ENCODE results near the gene TCHHL1.

TCHHL1 gene

GRCh38 chr1:152089014-152089674 is at the start of gene TCHHL1:
TSS of gene TCHHL1 (minus strand) at chr1:152089064. CDS start at chr1:152088143, 921 bp downstream.
- ATAC-seq (ENCODE audit: low read depth) (no peak), DNase-seq (ENCODE audit: low spot score) (no peak)
- no peaks in the 10 kb centered on the region for H3K9me3 ChIP-seq (ENCODE audit: severe bottlenecking)
- peaks cover 13% of the 10 kb centered on the region for H3K27me3 ChIP-seq (ENCODE audit: insufficient read depth, poor library complexity, severe bottlenecking)
- no peak within 1 kb of the TSS for H3K4me3 ChIP-seq (ENCODE audit: severe bottlenecking)
- no peak within 1 kb of the TSS for H3K27ac ChIP-seq (ENCODE audit: poor library complexity, severe bottlenecking)
- TF ChIP-seq CTCF (IDR thresholded peaks at IDR 0.05; ENCODE audit: poor library complexity, severe bottlenecking) = no peak
- H3K36me3 ChIP-seq (ENCODE audit: low read depth) = no peaks in the 10 kb centered on the region
- H3K4me1 ChIP-seq (ENCODE audit: insufficient read depth, poor library complexity, severe bottlenecking) = no peaks in the 10 kb centered on the region

GRCh38 chr1:152137215-152137614 is 48.4 kb upstream of the TCHHL1 start:
- H3K27me3 ChIP-seq (ENCODE audit: insufficient read depth, poor library complexity, severe bottlenecking) = peaks cover 11% of the 10 kb centered on the region
- no peak overlapping the region for H3K4me3 ChIP-seq (ENCODE audit: severe bottlenecking)
- TF ChIP-seq CTCF (IDR thresholded peaks at IDR 0.05; ENCODE audit: poor library complexity, severe bottlenecking) = no peak
- peaks cover 3% of the 10 kb centered on the region for H3K9me3 ChIP-seq (ENCODE audit: severe bottlenecking)
- ATAC-seq (ENCODE audit: low read depth) (no peak), DNase-seq (ENCODE audit: low spot score) (no peak)
- no peaks in the 10 kb centered on the region for H3K36me3 ChIP-seq (ENCODE audit: low read depth)
- no peaks in the 10 kb centered on the region for H3K4me1 ChIP-seq (ENCODE audit: insufficient read depth, poor library complexity, severe bottlenecking)
- H3K27ac ChIP-seq (ENCODE audit: poor library complexity, severe bottlenecking) = no peak overlapping the region

GRCh38 chr1:152130186-152130585 is 41.3 kb upstream of the TCHHL1 start:
- ATAC-seq (ENCODE audit: low read depth) (no peak), DNase-seq (ENCODE audit: low spot score) (no peak)
- Histone ChIP-seq H3K4me1 (ENCODE audit: insufficient read depth, poor library complexity, severe bottlenecking) (no peaks in the 10 kb centered on the region), H3K36me3 (ENCODE audit: low read depth) (no peaks in the 10 kb centered on the region), H3K9me3 (ENCODE audit: severe bottlenecking) (peaks cover 2% of the 10 kb centered on the region), H3K4me3 (ENCODE audit: severe bottlenecking) (no peak overlapping the region), H3K27me3 (ENCODE audit: insufficient read depth, poor library complexity, severe bottlenecking) (peaks cover 13% of the 10 kb centered on the region), H3K27ac (ENCODE audit: poor library complexity, severe bottlenecking) (no peak overlapping the region)
- TF ChIP-seq CTCF (IDR thresholded peaks at IDR 0.05; ENCODE audit: poor library complexity, severe bottlenecking) = no peak

GRCh38 chr1:152127673-152128072 is 38.8 kb upstream of the TCHHL1 start:
- Histone ChIP-seq H3K27ac (ENCODE audit: poor library complexity, severe bottlenecking) (no peak overlapping the region), H3K4me3 (ENCODE audit: severe bottlenecking) (no peak overlapping the region), H3K27me3 (ENCODE audit: insufficient read depth, poor library complexity, severe bottlenecking) (peaks cover 11% of the 10 kb centered on the region), H3K36me3 (ENCODE audit: low read depth) (no peaks in the 10 kb centered on the region), H3K9me3 (ENCODE audit: severe bottlenecking) (peaks cover 1% of the 10 kb centered on the region), H3K4me1 (ENCODE audit: insufficient read depth, poor library complexity, severe bottlenecking) (no peaks in the 10 kb centered on the region)
- ATAC-seq (ENCODE audit: low read depth) = no peak
- no peak for DNase-seq (ENCODE audit: low spot score)
- TF ChIP-seq CTCF (IDR thresholded peaks at IDR 0.05; ENCODE audit: poor library complexity, severe bottlenecking) = no peak

GRCh38 chr1:152125834-152126443 is 37.1 kb upstream of the TCHHL1 start:
- H3K27me3 ChIP-seq (ENCODE audit: insufficient read depth, poor library complexity, severe bottlenecking) = peaks cover 19% of the 10 kb centered on the region
- ATAC-seq (ENCODE audit: low read depth) (no peak), DNase-seq (ENCODE audit: low spot score) (no peak)
- H3K9me3 ChIP-seq (ENCODE audit: severe bottlenecking) = no peaks in the 10 kb centered on the region
- no peaks in the 10 kb centered on the region for H3K36me3 ChIP-seq (ENCODE audit: low read depth)
- H3K4me3 ChIP-seq (ENCODE audit: severe bottlenecking) = no peak overlapping the region
- no peak for TF ChIP-seq CTCF (IDR thresholded peaks at IDR 0.05; ENCODE audit: poor library complexity, severe bottlenecking)
- H3K27ac ChIP-seq (ENCODE audit: poor library complexity, severe bottlenecking) = no peak overlapping the region
- no peaks in the 10 kb centered on the region for H3K4me1 ChIP-seq (ENCODE audit: insufficient read depth, poor library complexity, severe bottlenecking)

All from RWPE2 (cell line).